ENCODE measurements around the gene BTG2.

DNA sequence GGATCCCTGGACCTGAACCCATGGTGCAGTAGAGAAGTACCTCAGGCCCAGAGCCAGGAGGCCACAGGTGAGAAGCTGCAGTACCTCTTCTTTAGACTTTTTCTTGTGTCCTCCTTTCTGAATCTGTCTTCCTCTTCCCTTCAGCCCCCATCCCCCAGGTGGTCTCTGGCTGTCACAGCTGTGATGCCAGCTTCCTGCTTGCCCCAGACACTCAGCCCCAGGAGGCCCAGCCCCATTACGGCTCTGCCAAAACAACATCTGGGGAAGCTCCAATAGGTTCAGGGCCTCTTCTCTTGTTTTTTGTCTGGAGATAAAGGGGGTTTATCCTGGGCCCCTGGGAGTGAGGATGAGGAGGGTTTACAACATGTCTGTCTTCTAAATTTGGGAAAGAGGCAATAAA lies 9.5 kb upstream of the BTG2 start:
- TF ChIP-seq, protein P1, sequence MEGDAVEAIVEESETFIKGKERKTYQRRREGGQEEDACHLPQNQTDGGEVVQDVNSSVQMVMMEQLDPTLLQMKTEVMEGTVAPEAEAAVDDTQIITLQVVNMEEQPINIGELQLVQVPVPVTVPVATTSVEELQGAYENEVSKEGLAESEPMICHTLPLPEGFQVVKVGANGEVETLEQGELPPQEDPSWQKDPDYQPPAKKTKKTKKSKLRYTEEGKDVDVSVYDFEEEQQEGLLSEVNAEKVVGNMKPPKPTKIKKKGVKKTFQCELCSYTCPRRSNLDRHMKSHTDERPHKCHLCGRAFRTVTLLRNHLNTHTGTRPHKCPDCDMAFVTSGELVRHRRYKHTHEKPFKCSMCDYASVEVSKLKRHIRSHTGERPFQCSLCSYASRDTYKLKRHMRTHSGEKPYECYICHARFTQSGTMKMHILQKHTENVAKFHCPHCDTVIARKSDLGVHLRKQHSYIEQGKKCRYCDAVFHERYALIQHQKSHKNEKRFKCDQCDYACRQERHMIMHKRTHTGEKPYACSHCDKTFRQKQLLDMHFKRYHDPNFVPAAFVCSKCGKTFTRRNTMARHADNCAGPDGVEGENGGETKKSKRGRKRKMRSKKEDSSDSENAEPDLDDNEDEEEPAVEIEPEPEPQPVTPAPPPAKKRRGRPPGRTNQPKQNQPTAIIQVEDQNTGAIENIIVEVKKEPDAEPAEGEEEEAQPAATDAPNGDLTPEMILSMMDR (conservative IDR thresholded peaks at IDR 0.05 in 1 of 2, IDR thresholded peaks at IDR 0.05 in 1 of 2; ENCODE audit: low read depth in 1 of 2, low read length in 2 of 2) = no peak
- no peak for TF ChIP-seq EZH2 (IDR thresholded peaks at IDR 0.05; ENCODE audit: low read length, missing control alignments)
